ENCODE results near the gene CAB39.

- TF ChIP-seq, protein P1, sequence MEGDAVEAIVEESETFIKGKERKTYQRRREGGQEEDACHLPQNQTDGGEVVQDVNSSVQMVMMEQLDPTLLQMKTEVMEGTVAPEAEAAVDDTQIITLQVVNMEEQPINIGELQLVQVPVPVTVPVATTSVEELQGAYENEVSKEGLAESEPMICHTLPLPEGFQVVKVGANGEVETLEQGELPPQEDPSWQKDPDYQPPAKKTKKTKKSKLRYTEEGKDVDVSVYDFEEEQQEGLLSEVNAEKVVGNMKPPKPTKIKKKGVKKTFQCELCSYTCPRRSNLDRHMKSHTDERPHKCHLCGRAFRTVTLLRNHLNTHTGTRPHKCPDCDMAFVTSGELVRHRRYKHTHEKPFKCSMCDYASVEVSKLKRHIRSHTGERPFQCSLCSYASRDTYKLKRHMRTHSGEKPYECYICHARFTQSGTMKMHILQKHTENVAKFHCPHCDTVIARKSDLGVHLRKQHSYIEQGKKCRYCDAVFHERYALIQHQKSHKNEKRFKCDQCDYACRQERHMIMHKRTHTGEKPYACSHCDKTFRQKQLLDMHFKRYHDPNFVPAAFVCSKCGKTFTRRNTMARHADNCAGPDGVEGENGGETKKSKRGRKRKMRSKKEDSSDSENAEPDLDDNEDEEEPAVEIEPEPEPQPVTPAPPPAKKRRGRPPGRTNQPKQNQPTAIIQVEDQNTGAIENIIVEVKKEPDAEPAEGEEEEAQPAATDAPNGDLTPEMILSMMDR (IDR thresholded peaks at IDR 0.05): no peak
- no peak for TF ChIP-seq POLR2A (IDR thresholded peaks at IDR 0.05)
- TF ChIP-seq EP300 (IDR thresholded peaks at IDR 0.05): no peak
- TF ChIP-seq POLR2AphosphoS5 (IDR thresholded peaks at IDR 0.05): no peak
These were observed 92.8 kb downstream of the CAB39 start for GRCh38 chr2:230805353-230806017.
